ENCODE data around the gene GPR62.

GPR62 gene

DNA sequence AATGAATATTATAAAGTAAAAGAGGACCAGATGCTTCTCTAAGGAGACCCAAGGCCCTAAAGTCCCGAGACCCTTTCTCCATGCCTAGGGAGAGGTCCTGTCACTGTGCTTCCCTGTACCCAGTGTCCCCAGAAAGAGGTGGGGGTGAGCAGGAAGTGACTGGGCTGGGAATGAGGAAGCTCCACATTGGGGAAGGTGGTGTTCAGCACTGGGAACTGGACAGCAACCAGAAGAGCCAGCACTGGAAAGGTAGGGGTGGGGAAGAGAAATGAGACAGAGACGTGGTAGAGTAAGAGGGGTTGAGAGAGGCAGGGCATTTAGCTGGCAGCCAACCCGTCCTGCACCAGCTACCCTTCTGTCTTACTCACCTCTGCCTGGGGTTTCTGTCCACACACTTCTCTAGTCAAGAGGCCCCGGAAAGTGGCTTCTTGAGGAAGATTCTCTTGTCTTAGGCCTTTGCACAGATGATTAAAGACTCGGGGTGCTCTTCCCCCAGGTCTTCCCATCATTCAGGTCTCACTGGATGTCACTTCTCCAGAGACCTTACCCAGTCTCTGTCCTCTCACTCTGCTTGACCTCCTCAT is 25.7 kb upstream of the GPR62 start:
- in situ Hi-C loops (cut with MboI; ENCODE audit: low sequenced_read_pairs, unreplicated experiment): no loop called here
- TF ChIP-seq, protein P1, sequence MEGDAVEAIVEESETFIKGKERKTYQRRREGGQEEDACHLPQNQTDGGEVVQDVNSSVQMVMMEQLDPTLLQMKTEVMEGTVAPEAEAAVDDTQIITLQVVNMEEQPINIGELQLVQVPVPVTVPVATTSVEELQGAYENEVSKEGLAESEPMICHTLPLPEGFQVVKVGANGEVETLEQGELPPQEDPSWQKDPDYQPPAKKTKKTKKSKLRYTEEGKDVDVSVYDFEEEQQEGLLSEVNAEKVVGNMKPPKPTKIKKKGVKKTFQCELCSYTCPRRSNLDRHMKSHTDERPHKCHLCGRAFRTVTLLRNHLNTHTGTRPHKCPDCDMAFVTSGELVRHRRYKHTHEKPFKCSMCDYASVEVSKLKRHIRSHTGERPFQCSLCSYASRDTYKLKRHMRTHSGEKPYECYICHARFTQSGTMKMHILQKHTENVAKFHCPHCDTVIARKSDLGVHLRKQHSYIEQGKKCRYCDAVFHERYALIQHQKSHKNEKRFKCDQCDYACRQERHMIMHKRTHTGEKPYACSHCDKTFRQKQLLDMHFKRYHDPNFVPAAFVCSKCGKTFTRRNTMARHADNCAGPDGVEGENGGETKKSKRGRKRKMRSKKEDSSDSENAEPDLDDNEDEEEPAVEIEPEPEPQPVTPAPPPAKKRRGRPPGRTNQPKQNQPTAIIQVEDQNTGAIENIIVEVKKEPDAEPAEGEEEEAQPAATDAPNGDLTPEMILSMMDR (IDR thresholded peaks at IDR 0.05; ENCODE audit: borderline replicate concordance, control extremely low read depth, extremely low read depth, insufficient read depth, missing control alignments): no peak
- DNase-seq (ENCODE audit: low spot score): peak; percentile 32

DNA sequence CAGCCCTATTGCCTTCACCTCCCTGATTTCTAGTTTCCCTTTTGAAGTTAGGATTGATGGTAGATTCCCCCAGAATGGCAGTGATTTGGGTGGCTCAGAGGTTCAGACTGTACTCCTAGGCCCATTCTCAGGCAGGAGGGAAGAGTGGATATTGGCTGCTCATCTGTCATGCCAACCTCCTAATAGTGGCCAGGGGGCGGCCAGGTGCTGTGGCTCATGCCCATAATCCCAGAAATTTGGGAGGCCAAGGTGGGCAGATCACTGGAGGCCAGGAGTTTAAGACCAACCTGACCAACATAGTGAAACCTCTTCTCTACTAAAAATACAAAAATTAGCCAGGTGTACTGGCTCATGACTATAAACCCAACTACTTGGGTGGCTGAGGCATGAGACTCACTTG is 24.7 kb upstream of the GPR62 start:
- in situ Hi-C loops (cut with MboI; ENCODE audit: low sequenced_read_pairs, unreplicated experiment): no loop called here
- TF ChIP-seq, protein P1 (IDR thresholded peaks at IDR 0.05; ENCODE audit: borderline replicate concordance, control extremely low read depth, extremely low read depth, insufficient read depth, missing control alignments): no peak
- DNase-seq (ENCODE audit: low spot score): no peak

GRCh38 chr3:51931756-51932155 is 23.4 kb upstream of the GPR62 start:
- TF ChIP-seq, protein P1 (IDR thresholded peaks at IDR 0.05; ENCODE audit: borderline replicate concordance, control extremely low read depth, extremely low read depth, insufficient read depth, missing control alignments): no peak

DNA sequence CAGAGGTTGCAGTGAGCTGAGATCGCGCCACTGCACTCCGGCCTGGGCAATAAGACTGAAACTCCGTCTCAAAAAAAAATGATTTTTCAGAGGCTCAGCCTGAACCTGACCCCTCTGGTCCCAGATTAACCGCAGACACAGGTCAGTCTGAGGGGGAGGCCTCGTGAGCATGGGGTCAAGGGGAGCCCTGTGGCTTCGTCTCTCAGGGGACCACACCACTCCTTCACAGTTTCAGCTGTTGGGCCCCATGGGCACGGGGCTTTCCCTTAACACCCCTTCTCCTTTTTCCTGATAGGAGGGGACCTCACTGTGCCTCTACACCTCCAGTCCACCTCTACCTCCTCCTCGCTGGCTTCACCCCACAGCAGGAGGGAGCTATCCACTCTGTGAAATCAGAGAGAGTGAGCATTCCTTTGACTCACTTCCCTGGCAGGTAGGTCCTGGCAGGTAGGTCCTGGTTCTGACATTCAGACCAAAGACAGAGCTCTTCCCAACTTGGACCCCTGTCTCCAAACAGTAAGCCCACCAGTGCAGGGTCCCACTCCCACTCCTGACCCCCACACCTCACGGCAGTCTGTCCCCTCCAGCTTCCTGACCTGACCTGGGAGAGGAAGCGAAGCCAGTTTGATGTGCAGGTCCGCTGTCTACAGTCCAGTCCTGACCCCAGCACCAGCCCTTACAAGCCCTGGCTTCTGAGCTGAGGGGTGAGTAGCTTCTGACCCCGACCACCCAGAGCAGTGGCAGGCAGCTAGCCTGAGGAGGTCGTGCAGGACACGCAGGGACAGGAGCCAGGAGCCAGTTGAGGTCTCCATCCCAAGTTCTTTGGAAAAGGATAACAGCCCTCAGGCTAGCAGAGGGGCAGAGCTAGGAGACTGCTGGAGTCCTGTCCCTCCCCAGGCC is 22.5 kb upstream of the GPR62 start:
- in situ Hi-C loops (cut with MboI; ENCODE audit: low sequenced_read_pairs, unreplicated experiment): no loop called here
- no peak for DNase-seq (ENCODE audit: low spot score)

More at GRCh38 chr3:51931756-51932155, 23.4 kb upstream of the GPR62 start:
- DNase-seq (ENCODE audit: low spot score): no peak
- in situ Hi-C loops (cut with MboI; ENCODE audit: low sequenced_read_pairs, unreplicated experiment): no loop called here

DNA sequence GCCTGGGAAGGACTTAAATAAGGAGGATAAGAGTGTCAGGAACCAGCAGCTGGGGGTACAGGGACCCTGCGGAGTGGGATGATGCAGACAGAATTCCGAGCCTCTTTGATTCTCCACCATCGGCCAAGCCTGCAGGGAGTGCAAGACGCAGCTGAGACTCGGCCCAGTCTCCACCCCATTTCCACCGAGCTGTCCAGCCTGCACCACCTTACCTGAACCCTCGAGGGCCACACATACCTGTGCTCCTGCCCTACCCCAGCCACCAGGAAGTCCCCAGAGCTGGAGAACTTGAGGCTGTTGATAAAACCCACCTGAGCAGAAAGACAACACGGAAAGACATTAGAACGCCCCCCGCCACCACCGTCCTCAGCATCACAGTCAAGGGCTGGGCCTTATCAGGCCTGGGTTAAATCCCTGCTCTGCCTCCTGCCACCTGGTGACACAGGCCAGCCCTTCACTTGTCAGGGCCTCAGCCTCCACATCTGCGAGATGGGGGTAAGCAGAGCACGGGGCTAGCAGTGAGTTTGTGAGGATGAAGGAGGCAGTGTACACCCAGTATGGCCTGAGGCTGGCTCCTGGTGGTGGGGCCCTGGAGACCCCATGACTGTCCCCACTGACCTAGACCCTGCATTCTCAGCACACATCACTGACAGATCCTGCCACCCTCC is 21.6 kb upstream of the GPR62 start:
- in situ Hi-C loops (cut with MboI; ENCODE audit: low sequenced_read_pairs, unreplicated experiment): no loop called here
- TF ChIP-seq, protein P1 (IDR thresholded peaks at IDR 0.05; ENCODE audit: borderline replicate concordance, control extremely low read depth, extremely low read depth, insufficient read depth, missing control alignments): no peak
- no peak for DNase-seq (ENCODE audit: low spot score)

More for the DNA sequence above, 22.5 kb upstream of the GPR62 start:
- TF ChIP-seq, protein P1 (IDR thresholded peaks at IDR 0.05; ENCODE audit: borderline replicate concordance, control extremely low read depth, extremely low read depth, insufficient read depth, missing control alignments): no peak

DNA sequence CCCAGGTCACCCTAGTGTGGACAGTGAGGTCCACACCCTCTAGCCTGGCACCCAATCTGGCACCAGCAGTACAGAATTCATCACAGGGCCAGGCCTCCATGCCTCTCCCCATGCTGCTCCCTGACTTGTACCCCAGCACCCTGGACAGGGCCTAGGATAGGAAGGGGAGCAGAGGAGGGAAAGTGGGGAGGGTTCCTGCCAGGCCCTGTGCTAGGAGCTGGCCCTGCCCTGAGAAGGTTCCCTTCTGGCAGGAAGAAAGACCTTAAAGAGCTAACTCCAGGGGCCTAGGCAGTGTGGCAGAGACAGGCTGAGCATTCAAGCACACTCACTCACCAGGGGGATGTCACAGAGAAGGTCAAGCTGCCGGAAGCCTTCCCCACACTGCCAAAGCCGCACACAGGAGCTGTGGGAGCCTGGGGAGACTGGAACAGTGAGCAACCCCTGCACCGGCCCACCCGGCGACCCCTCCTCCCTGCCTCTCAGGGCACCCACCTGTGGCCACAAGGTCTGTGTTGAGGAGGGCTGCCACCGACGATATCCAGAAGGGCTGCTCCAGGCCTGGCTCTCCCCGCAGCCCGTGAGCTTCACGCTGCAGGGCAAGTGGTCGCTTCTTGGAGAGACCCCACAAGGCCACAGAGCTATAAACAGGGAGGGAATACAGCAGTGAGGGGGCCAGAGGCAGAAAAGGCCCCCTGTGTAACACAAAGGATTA is 20.9 kb upstream of the GPR62 start:
- DNase-seq (ENCODE audit: low spot score): no peak
- TF ChIP-seq, protein P1 (IDR thresholded peaks at IDR 0.05; ENCODE audit: borderline replicate concordance, control extremely low read depth, extremely low read depth, insufficient read depth, missing control alignments): no peak
- in situ Hi-C loops (cut with MboI; ENCODE audit: low sequenced_read_pairs, unreplicated experiment): no loop called here
